OCI-LY7 (cell line): ENCODE measurements around the gene CEBPG. TPM values are rescaled to one million over a fixed set of nuclear protein-coding genes. Genes with fewer than 3 reads are reported as not detected.

Source experiments
- BruUV-seq: library from RNA; stranded (reverse); fragments of 400-500 nt; replicated peaks from 2 replicates; lab custom pipeline; 2021; lab: Mats Ljungman, UMichigan
- CTCF ChIA-PET: fragments of 300-600 bp; sonication (Branson Sonifier 250); formaldehyde crosslinking; loops from one replicate; lab custom pipeline; 2022; ENCODE audit warnings: antibody characterized with exemption; ENCODE audit not compliant: unreplicated experiment; lab: Charles Lee
- POLR2A ChIA-PET: fragments of 300-600 bp; sonication (Branson Sonifier 250); formaldehyde crosslinking; loops from one replicate; lab custom pipeline; 2022; ENCODE audit warnings: antibody characterized with exemption; lab: Charles Lee
- DNase-seq: peaks from one replicate; pipeline ENCODE4 v3.0.0-alpha.2; 2015; ENCODE audit warnings: low spot score
- H2AFZ ChIP-seq: fragments of 200-600 bp; sonication (generic), shearing (Covaris generic); 2 replicates; pipeline ENCODE4 v1.6.1; 2014; ENCODE audit warnings: mild to moderate bottlenecking, antibody characterized with exemption, low read length, moderate library complexity
- H3K27ac ChIP-seq: fragments of 200-600 bp; sonication (generic); 2 replicates; pipeline ENCODE4 v1.5.1; 2014; ENCODE audit warnings: mixed run types, low read depth, mild to moderate bottlenecking, moderate library complexity, low read length, inconsistent platforms; ENCODE audit not compliant: poor library complexity, severe bottlenecking
- H3K36me3 ChIP-seq: fragments of 200-600 bp; sonication (generic); 2 replicates; pipeline ENCODE4 v1.6.1; 2014; ENCODE audit warnings: mild to moderate bottlenecking, antibody characterized with exemption, low read length, moderate library complexity, mixed read lengths; ENCODE audit not compliant: insufficient read depth
- H3K4me1 ChIP-seq: fragments of 200-600 bp; sonication (generic); 2 replicates; pipeline ENCODE4 v1.5.1; 2014; ENCODE audit warnings: mild to moderate bottlenecking, low read length; ENCODE audit not compliant: insufficient read depth, poor library complexity, severe bottlenecking
- H3K4me2 ChIP-seq: fragments of 200-600 bp; sonication (generic); 2 replicates; pipeline ENCODE4 v1.6.1; 2014; ENCODE audit warnings: mild to moderate bottlenecking, low read length
- H3K4me3 ChIP-seq: fragments of 200-600 bp; sonication (generic); 2 replicates; pipeline ENCODE4 v1.5.1; 2014; ENCODE audit warnings: mild to moderate bottlenecking, low read depth, low read length; ENCODE audit not compliant: poor library complexity, severe bottlenecking
- H3K79me2 ChIP-seq: fragments of 200-600 bp; sonication (generic); 2 replicates; pipeline ENCODE4 v1.6.1; 2016; ENCODE audit warnings: low read depth, mild to moderate bottlenecking, low read length, moderate library complexity, mixed read lengths; ENCODE audit not compliant: insufficient read depth
- H3K9me2 ChIP-seq: fragments of 200-600 bp; sonication (generic); 2 replicates; pipeline ENCODE4 v1.6.1; 2016; ENCODE audit warnings: mild to moderate bottlenecking, low read length, mixed read lengths; ENCODE audit not compliant: insufficient read depth
- H3K9me3 ChIP-seq: fragments of 200-600 bp; sonication (generic); 2 replicates; pipeline ENCODE4 v1.6.1; 2014; ENCODE audit warnings: mild to moderate bottlenecking, mixed run types, low read length, mixed read lengths
- H4K20me1 ChIP-seq: fragments of 200-600 bp; sonication (generic); 2 replicates; pipeline ENCODE4 v1.6.1; 2014; ENCODE audit warnings: mild to moderate bottlenecking, antibody characterized with exemption, low read length, moderate library complexity, mixed read lengths; ENCODE audit not compliant: insufficient read depth
- EZH2phosphoT487 ChIP-seq: fragments of 200-600 bp; sonication (generic); IDR thresholded peaks from 2 replicates; pipeline ENCODE4 v1.6.1; 2018; ENCODE audit warnings: low read depth, borderline replicate concordance, mild to moderate bottlenecking, mixed run types, antibody characterized with exemption, low read length, moderate library complexity, mixed read lengths
- intact Hi-C: fragments of 100-400 bp; cut with micrococcal nuclease; formaldehyde crosslinking; loops from one replicate; pipeline ENCODE4 v1.10.0; 2022; ENCODE audit not compliant: unreplicated experiment
- total RNA-seq, 2 experiments: library from RNA; depleted of rRNA in 1 of 2; stranded (reverse); fragments of >200 nt in 1 of 2; shearing (Covaris generic) in 1 of 2; gene quantifications; 2 replicates each; pipeline ENCODE4 v1.2.3, GENCODE V29; 2014 to 2022
- TF ChIP-seq, protein P1 (sequence below): fragments of 200-600 bp; sonication (generic); conservative IDR thresholded peaks from 2 replicates; pipeline ENCODE4 v1.5.1; 2014; ENCODE audit warnings: mild to moderate bottlenecking, antibody characterized with exemption, low read length, moderate library complexity, mixed read lengths

The CEBPG gene
- total RNA-seq, 2 experiments from 2014 or later = 44.9 to 45.1 TPM

- Histone ChIP-seq H3K36me3 (no peaks in the 10 kb centered on the region), H3K79me2 (no peaks in the 10 kb centered on the region), H3K9me2 (no peaks in the 10 kb centered on the region), H4K20me1 (no peaks in the 10 kb centered on the region), H3K4me1 (no peaks in the 10 kb centered on the region), H3K4me3 (no peak overlapping the region), H2AFZ (no peak overlapping the region), H3K27ac (no peak overlapping the region), H3K9me3 (no peaks in the 10 kb centered on the region), H3K4me2 (no peak overlapping the region)
- ChIA-PET CTCF (no interaction called here), POLR2A (no interaction called here)
- BruUV-seq = no TSS peak
- TF ChIP-seq EZH2phosphoT487 = no peak
- TF ChIP-seq, protein P1, sequence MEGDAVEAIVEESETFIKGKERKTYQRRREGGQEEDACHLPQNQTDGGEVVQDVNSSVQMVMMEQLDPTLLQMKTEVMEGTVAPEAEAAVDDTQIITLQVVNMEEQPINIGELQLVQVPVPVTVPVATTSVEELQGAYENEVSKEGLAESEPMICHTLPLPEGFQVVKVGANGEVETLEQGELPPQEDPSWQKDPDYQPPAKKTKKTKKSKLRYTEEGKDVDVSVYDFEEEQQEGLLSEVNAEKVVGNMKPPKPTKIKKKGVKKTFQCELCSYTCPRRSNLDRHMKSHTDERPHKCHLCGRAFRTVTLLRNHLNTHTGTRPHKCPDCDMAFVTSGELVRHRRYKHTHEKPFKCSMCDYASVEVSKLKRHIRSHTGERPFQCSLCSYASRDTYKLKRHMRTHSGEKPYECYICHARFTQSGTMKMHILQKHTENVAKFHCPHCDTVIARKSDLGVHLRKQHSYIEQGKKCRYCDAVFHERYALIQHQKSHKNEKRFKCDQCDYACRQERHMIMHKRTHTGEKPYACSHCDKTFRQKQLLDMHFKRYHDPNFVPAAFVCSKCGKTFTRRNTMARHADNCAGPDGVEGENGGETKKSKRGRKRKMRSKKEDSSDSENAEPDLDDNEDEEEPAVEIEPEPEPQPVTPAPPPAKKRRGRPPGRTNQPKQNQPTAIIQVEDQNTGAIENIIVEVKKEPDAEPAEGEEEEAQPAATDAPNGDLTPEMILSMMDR = no peak
- DNase-seq = no peak
- intact Hi-C loops = no loop called here
Observed at GRCh38 chr19:33418461-33418860, 45.0 kb downstream of the CEBPG start.

GRCh38 chr19:33418871-33419787 lies 45.6 kb downstream of the CEBPG start:
- BruUV-seq = no TSS peak
- intact Hi-C loops = no loop called here
- H3K79me2 ChIP-seq = no peaks in the 10 kb centered on the region
- H3K36me3 ChIP-seq = no peaks in the 10 kb centered on the region
- H3K4me1 ChIP-seq = no peaks in the 10 kb centered on the region
- no peak overlapping the region for H3K4me3 ChIP-seq
- H2AFZ ChIP-seq = no peak overlapping the region
- TF ChIP-seq, protein P1 = no peak
- TF ChIP-seq EZH2phosphoT487 = no peak
- no peak overlapping the region for H3K4me2 ChIP-seq
- no peaks in the 10 kb centered on the region for H4K20me1 ChIP-seq
- H3K9me3 ChIP-seq = no peaks in the 10 kb centered on the region
- POLR2A ChIA-PET = interaction anchor here (0.6 kb wide), 1 partner anchor 127 kb away, joined by 4 read pairs; no protein-coding TSS in a partner anchor
- DNase-seq = no peak
- no peak overlapping the region for H3K27ac ChIP-seq
- CTCF ChIA-PET = no interaction called here
- H3K9me2 ChIP-seq = no peaks in the 10 kb centered on the region

DNA sequence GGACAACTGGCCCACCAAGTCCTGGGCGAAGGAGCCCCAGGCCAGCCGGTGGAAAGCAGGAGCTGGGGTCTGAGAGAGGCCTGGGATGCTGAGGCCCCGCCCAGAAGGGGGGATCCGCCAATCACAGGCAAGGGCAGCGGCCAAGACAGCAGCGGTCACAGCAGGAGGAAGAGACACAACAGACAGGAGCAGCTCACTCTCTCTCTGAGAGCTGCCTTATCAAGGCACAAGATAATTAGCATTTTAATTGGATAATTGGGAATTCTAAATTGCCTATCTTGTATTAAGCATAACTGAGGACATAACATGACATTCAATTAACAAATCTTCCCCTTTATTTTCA lies 46.2 kb downstream of the CEBPG start:
- H3K79me2 ChIP-seq = no peaks in the 10 kb centered on the region
- H4K20me1 ChIP-seq = no peaks in the 10 kb centered on the region
- intact Hi-C loops = no loop called here
- no peaks in the 10 kb centered on the region for H3K9me3 ChIP-seq
- no peak overlapping the region for H2AFZ ChIP-seq
- DNase-seq = no peak
- no peak overlapping the region for H3K4me2 ChIP-seq
- no peak overlapping the region for H3K4me3 ChIP-seq
- POLR2A ChIA-PET = interaction anchor here (0.6 kb wide), 1 partner anchor 128 kb away, joined by 4 read pairs; no protein-coding TSS in a partner anchor
- no peaks in the 10 kb centered on the region for H3K4me1 ChIP-seq
- TF ChIP-seq, protein P1 = no peak
- TF ChIP-seq EZH2phosphoT487 = no peak
- no peaks in the 10 kb centered on the region for H3K9me2 ChIP-seq
- H3K27ac ChIP-seq = no peak overlapping the region
- BruUV-seq = no TSS peak
- CTCF ChIA-PET = no interaction called here
- no peaks in the 10 kb centered on the region for H3K36me3 ChIP-seq
